Middle frontal gyrus (tissue), 1 donor: Measurements from ENCODE around the gene NTRK2.

Experiments
- DNase-seq: peaks from one replicate; pipeline ENCODE4 v3.0.0-alpha.2; 2015; ENCODE audit warnings: low spot score; ENCODE audit errors: extremely low spot score

NTRK2 gene

DNA sequence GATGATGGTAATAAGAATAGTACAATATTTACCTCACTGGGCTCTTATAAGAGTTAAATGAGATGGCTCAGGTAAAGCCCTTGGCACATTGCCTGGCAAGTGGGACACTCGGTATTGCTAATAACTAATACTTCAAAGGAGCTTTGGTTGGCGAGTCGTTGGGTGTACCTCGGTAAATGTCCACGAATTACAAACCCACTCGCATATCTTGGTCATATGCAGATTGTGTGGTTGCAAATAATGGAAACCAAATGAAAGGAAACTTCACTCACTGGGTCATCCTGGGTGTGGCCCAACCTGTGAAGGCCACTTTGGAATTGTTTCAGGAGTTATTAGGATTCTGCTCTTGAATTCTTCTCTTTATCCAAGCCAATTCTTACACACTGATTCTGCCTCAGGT lies 147.5 kb downstream of the NTRK2 start:
- DNase-seq = no peak

DNA sequence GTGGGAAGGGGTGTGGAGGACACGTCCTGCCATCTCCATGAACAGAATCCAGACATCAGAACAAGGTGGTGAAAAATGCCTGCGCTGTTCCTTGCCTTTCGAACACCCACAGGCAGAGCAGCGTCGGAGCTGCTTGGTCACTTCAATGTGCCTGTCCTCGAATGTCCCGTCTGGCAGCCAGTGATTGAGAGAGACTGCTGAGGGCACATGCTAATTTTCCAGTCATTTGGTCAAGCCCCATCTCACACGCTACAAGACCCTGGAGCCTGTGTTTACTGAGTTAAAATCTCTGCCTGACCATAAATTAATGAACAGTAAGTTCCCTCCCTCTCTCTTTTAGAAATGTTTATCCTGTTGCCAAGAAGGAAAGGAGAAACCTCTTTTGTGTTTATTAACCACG lies 149.3 kb downstream of the NTRK2 start:
- no peak for DNase-seq

DNA sequence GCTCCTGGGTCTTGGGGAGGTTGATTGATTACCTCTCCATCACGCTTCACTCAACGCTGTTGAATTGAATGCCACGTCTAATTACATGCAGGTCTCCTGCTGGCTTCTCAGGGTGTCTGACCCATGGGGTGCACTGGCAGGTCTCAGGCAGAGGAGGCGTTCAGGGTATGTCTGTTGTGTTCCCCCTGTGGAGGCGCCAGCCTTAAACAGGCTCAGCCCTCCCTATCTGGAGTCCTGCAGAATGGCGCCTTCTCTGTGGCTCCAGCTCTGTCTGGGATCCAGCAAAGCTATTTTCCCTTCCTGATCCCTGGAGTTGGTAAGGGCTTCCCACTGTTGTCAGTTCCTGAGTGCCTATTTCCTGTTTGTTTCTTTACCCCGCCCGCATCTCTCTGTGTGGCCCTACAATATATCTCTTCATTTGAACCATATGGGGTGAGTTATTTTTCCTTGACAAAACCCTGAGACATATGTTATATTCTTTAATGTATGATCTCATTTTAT lies 150.0 kb downstream of the NTRK2 start:
- DNase-seq = no peak

GRCh38 chr9:84821431-84821830 lies 151.9 kb downstream of the NTRK2 start:
- peak; percentile 32 for DNase-seq

GRCh38 chr9:84822589-84823233 lies 153.2 kb downstream of the NTRK2 start:
- DNase-seq = no peak

- DNase-seq = no peak
Measured at GRCh38 chr9:84823421-84824271, 154.1 kb downstream of the NTRK2 start.

GRCh38 chr9:84827216-84827765 lies 157.8 kb downstream of the NTRK2 start:
- no peak for DNase-seq

DNA sequence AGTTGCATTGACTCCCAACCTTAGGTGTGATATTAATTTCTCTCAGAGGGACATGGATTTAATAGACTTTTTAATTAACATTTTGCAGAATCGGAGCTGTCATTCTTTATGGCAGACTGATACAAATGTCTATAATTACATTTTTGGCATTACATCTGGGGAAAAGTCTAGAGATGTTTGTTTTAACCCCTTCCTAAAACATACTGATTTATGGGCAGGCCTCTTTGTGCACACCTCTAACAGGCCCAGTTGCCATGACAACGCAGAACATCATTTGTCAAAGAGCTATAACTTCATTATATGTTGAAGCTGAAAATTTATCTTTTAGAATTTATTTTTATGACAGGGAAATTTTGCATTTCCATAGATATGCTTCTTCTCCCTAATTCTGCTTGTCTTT lies 158.5 kb downstream of the NTRK2 start:
- no peak for DNase-seq

DNA sequence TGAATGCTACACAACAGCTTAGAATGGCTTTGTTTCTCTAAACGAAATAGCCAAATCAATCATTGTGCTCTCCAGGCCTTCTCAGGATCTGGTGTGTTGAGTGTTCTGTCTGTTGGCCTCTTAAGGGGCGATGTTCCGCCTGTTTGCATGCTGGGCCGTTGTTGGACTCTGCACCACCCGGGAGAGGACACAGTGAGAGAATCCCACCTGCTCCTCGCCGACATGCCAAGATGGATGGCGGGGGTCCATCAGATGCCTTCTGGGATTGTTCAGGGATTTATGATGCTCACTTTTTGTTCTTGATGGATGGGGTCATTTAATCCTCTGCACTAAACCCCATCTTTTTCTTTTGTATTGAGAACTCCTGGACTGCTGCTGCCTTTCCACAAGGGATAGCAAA lies 159.9 kb downstream of the NTRK2 start:
- DNase-seq = no peak

DNA sequence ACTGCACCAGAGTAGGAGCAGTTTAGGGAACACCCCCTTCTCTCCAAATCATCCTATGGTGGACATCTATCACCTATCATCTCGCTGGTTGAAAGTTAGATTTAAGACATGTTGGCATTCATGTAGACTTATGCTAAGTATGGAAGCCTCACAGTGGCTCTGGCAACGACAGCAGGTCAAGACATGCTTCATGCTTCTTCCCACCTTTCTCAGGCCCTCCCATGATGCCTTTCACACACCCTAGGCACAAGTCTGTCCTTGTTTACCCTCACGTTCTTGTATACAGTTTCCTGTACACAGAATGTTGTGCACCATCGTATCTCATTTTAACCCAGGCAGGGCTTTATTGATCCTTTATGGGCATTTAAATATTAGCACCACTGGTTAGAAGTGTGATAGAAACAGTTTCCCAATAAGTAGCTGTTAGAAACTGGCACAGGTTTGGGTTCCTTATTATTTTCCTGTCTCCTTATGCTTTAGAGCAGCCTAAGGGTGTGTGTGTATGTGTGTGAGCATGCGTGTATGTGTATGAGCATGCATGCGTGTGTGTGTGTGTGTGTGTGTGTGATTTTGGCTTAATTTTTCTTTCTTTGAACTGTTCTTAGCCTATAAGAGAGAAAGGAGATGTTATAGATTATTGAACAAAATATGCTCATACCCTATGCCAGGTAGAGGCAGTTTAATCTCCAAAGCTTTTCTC lies 160.6 kb downstream of the NTRK2 start:
- DNase-seq = no peak

DNA sequence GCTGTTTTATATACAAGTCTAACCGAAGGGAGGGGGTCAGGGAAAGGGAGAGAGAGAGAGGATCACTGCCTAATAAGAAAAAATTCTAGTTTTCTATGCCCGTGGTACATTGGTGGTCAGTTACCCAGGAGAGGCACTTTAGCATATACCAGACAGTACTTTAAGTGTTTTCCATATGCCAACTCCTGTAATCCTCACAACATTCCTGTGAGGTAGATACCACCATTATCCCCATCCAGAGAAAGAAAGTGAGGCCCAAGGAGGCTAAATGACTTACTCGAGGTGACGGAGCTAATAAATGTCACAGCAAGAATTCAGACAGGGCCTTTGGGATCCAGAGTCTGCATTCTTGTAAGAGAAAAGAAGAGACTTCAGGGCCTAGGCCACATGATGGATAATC lies 161.8 kb downstream of the NTRK2 start:
- DNase-seq = no peak

DNA sequence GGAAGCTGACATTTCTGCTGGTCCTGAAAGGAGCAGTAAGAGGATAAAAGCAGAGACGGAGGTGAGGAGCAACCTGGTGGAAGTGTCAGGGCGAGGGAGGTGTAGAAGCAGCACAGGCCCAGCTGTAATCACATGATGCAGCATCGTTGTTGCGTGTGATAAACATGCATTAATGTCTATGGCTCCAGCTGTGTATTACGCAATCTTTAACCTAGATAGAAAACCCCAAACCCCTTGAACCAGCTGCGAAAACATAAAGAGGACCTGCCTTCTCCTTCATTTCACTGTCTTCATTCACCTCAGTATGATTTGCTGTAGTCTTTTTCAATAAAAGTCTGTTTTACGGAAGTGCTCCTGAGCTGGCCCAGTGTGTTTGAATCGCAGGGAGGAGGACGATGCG lies 162.9 kb downstream of the NTRK2 start:
- DNase-seq = no peak

- no peak for DNase-seq
Measured at GRCh38 chr9:84834426-84834825, 164.9 kb downstream of the NTRK2 start.

GRCh38 chr9:84835745-84836144 lies 166.2 kb downstream of the NTRK2 start:
- DNase-seq = no peak

DNA sequence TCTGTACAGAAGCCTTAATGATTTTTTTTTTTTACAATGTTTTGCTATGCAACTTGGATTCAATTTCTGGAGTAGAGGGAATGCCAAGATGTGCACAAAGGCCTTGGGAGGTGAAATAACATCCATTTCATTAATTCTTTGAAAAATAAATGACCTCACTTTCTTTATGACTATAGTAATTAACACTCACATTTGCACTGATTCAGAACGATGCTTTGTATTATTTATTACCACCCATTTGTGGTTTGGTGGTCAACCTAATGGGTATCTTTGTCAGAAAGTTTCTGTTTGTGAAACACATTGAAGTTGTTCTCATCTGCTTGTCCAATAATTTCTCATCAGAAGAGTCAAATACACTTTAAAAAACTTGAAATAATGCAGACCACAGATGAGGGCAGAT lies 169.3 kb downstream of the NTRK2 start:
- DNase-seq = no peak

DNA sequence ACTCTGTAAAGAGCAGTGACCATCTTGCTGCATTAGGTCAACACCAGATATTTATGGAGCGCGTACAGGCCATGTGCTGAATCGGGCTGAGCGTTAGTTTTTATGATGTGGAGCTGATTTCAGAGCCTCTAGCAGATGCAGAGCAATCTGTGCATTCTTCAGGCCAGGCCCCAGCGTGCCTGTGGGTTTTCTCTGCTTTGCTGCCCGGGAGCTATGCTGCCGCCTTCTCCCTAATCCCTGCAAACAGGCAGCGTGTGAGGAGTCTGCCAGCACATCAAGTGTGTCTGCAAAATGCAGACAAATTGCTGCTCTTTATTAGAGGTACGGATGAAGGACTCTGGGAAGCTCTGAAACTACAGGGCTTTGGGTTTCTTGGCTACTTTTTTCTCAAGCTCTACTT lies 170.0 kb downstream of the NTRK2 start:
- DNase-seq = no peak

- no peak for DNase-seq
Measured at GRCh38 chr9:84841931-84842330, 172.4 kb downstream of the NTRK2 start.

DNA sequence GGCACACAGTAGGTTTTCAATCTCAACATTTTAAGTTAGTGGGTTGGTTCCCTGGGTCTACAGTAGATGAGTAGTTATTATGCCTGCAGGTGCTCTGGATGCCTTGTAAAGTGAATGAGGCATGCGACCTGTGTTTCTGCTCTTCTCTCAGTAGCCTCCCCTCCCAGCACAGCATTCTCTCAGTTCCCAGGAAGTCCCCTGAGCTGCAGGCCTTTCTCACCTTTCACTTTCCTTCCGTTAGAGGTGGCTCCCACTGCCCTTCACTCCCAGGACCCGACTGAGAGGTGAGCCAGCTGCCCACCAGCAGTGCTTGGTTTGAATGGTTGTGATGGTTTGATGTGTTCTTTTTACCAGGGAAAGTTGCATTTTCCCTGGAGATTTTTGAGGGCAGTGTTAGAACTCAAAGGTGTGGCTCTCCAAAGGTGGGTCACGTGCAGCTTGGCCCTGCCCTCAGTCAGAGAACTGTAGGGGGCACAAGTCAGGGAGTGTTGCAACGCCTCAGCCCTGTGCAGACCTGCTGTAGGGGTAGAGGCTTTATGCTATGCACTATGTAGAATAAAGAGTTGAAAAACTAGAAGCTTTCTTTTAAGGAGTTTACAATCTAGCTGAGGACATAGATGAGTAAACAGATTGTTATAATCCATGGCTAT lies 173.8 kb downstream of the NTRK2 start:
- no peak for DNase-seq

- DNase-seq = no peak
Measured at GRCh38 chr9:84845956-84846900, 176.7 kb downstream of the NTRK2 start.

GRCh38 chr9:84846906-84847305 lies 177.4 kb downstream of the NTRK2 start:
- no peak for DNase-seq
